Suprapubic skin (tissue), 4 donors: ENCODE data around the gene MAST4.

ENCODE experiments used
- EP300 ChIP-seq: sonication (generic); formaldehyde crosslinking; IDR thresholded peaks from one replicate; pipeline ENCODE4 v1.6.1; 2017; ENCODE audit warnings: antibody characterized with exemption
- POLR2A ChIP-seq, 2 donors: fragments of 450-650 bp; IDR thresholded peaks; one replicate each; pipeline ENCODE4 v1.6.1; 2017; ENCODE audit warnings: antibody characterized with exemption in 2 of 2, mild to moderate bottlenecking in 2 of 2, moderate library complexity in 2 of 2
- POLR2AphosphoS5 ChIP-seq, 3 donors: sonication (generic); formaldehyde crosslinking; IDR thresholded peaks; one replicate each; pipeline ENCODE4 v1.6.1; 2017; ENCODE audit warnings: antibody characterized with exemption in 3 of 3

GRCh38 chr5:66872736-66873331 lies 276.6 kb downstream of the MAST4 start:
- TF ChIP-seq POLR2AphosphoS5 (IDR thresholded peaks at IDR 0.05) (no peak), EP300 (no peak), POLR2A (IDR thresholded peaks at IDR 0.05) (no peak)
